Suprapubic skin (tissue), 4 donors: ENCODE data around the gene VASP.

Experiments used
- POLR2A ChIP-seq, 2 donors: fragments of 450-650 bp; IDR thresholded peaks; one replicate each; pipeline ENCODE4 v1.6.1; 2017; ENCODE audit warnings: antibody characterized with exemption in 2 of 2, mild to moderate bottlenecking in 2 of 2, moderate library complexity in 2 of 2
- POLR2AphosphoS5 ChIP-seq, 3 donors: sonication (generic); formaldehyde crosslinking; IDR thresholded peaks; one replicate each; pipeline ENCODE4 v1.6.1; 2017; ENCODE audit warnings: antibody characterized with exemption in 3 of 3

DNA sequence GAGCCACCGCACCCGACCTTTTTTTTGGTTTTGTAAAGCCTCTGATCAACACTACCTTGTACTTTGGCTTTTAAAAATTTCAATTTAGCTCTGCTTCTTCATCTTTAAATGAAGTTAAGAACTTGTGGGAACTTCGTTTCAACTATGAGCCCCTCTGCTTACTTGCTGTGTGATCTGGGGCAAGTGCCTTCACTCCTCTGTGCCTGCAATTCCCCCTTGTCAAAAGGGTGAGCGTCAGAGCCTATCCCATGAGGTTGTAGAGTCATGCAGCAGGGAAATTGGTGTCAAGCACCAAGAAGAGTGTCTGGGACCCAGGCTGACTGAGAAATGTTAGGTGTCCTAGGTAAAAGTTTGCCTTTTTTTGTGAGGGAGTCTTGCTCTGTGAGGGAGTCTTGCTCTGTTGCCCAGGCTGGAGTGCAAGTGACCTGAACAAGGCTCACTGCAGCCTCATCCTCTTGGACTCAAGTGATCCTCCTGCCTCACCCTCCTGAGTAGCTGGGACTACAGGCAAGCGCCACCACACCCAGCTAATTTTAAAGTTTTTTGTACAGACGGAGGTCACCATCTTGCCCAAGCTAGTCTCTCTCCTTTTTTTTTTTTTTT, 5.7 kb downstream of the VASP start:
- TF ChIP-seq POLR2A (IDR thresholded peaks at IDR 0.05) = no peak
- no peak for TF ChIP-seq POLR2AphosphoS5 (IDR thresholded peaks at IDR 0.05)
